ENCODE results near the gene RAB40B.

GRCh38 chr17:82677353-82677925, 21.1 kb downstream of the RAB40B start:
- TF ChIP-seq ETS1 (CRISPR knock-in tag; IDR thresholded peaks at IDR 0.05), result no peak
- no peak for TF ChIP-seq HCFC1 (IDR thresholded peaks at IDR 0.05; ENCODE audit: low read depth, low read length)
- TF ChIP-seq, protein P1, sequence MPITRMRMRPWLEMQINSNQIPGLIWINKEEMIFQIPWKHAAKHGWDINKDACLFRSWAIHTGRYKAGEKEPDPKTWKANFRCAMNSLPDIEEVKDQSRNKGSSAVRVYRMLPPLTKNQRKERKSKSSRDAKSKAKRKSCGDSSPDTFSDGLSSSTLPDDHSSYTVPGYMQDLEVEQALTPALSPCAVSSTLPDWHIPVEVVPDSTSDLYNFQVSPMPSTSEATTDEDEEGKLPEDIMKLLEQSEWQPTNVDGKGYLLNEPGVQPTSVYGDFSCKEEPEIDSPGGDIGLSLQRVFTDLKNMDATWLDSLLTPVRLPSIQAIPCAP (CRISPR knock-in tag; IDR thresholded peaks at IDR 0.05; ENCODE audit: low read depth), result no peak
- TF ChIP-seq DPF2 (CRISPR knock-in tag; IDR thresholded peaks at IDR 0.05; ENCODE audit: borderline replicate concordance, low read depth), result no peak
- no peak for TF ChIP-seq EED (CRISPR knock-in tag; IDR thresholded peaks at IDR 0.05)
- TF ChIP-seq HNRNPK (IDR thresholded peaks at IDR 0.05; ENCODE audit: low read depth, low read length, poor library complexity, severe bottlenecking), result no peak
- TF ChIP-seq ZNF691 (CRISPR knock-in tag; IDR thresholded peaks at IDR 0.05; ENCODE audit: borderline replicate concordance, low read depth), result no peak
- no peak for TF ChIP-seq ATF1 (CRISPR knock-in tag; IDR thresholded peaks at IDR 0.05)
- no peak for TF ChIP-seq SIN3A (IDR thresholded peaks at IDR 0.05; ENCODE audit: borderline replicate concordance, low read depth, low read length)
- no peak for TF ChIP-seq ZNF275 (CRISPR knock-in tag; IDR thresholded peaks at IDR 0.05; ENCODE audit: borderline replicate concordance)
- no peak for TF ChIP-seq RELA (CRISPR knock-in tag; IDR thresholded peaks at IDR 0.05)
- TF ChIP-seq SRSF9 (IDR thresholded peaks at IDR 0.05; ENCODE audit: borderline replicate concordance, insufficient read depth, low read depth, low read length, poor library complexity, severe bottlenecking), result no peak
- TF ChIP-seq FOXO1 (CRISPR knock-in tag; IDR thresholded peaks at IDR 0.05), result no peak
